Fibroblast of skin of right biceps (primary cell): ENCODE results near the gene TNFRSF13B.
"Not testable (repeated sequence)": the region's sequence is repeated elsewhere in the genome, so short reads cannot be mapped to it uniquely, and the experiment has no call there.

Experiments
- DNase-seq: peaks from one replicate; pipeline ENCODE4 v3.0.0-alpha.2; 2013

TNFRSF13B gene

DNA sequence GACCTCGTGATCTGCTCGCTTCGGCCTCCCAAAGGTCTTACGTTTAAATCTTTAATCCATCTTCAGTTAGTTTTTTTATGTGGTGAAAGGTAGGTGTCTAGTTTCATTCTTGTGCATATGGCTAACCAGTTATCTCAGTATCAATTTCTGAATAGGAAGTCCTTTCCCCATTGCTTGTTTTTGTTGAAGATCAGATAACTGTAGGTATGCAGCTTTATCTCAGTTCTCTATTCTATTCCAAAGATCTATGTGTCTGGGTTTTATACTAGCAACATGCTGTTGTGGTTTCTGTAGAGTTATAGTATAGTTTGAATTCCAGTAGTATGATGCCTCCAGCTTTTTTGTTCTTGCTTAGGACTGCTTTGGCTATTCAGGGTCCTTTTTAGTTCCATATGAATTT lies 65.2 kb downstream of the TNFRSF13B start:
- peak; percentile 76 for DNase-seq

DNA sequence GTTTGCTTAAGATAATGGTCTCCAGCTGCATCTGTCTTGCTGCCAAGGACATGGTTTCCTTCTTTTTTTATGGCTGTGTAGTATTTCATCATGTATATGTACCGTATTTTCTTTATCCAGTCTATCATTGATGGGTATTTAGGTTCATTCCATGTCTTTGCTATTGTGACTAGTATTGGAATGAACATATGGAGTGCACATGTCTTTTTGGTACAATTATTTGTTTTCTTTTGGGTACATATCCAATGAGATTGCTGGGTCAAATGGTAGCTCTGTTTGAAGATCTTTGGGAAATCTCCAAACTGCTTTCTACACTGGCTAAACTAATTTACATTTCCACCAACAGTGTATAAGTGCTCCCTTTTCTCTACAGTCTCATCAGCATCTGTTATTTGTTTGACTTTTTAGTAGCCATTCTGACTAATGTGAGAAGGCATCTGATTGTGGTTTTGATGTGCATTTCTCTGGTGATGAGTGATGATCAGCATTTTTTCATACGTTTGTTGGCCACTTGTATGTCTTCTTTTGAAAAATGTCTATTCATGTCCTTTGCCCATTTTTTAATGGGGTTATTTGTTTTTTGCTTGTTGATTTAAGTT lies 66.2 kb downstream of the TNFRSF13B start:
- DNase-seq: peak; percentile 97

DNA sequence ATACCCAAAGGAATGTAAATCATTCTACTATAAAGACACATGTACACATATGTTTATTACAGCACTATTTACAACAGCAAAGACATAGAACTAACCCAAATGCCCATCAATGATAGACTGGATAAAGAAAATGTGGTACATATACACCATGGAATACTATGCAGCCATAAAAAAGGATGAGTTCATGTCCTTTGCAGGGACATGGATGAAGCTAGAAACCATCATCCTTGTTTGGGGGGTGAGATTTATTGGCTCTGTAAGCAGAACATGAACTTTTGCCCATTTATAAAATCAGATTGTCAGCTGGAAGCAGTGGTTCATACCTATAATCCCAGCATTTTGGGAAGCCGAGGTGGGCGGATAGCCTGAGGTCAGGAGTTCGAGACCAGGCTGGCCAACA lies 68.8 kb downstream of the TNFRSF13B start:
- not testable (repeated sequence) for DNase-seq

- no peak for DNase-seq
These were observed 71.5 kb downstream of the TNFRSF13B start for GRCh38 chr17:16900288-16900882.

DNA sequence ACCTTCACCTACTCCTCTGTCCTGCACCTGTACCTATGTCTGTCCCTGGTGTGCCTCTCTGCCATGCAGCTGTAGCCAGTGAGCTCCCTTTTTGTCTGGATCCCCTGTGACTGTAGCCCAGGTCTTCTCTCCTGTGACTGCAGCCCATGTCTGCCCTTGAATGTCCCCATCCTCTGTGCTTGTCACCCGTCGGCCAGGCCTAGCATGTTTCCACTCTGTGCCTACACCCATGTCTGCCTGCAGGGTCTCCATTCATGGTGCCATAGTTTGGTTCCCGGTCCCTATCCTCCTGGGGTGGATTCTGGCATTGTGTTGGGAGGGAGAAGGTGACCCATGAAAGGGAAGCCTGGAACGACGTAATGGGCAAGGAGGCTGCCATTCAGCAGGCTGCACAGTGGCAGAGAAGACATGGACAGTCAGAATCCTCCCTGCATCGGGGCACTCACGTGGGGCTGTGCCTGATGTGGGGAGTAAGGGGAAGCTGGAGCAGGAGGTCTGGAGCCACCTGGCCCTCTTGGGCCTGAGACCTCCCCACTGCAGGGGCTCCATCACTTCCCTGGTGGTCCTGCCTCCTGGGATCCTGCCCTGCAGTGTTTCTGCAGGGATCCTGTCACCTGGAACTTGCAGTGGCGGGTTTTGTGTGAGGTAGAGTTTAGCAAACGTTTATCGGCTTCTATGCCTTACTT lies 74.6 kb downstream of the TNFRSF13B start:
- not testable (repeated sequence) for DNase-seq

DNA sequence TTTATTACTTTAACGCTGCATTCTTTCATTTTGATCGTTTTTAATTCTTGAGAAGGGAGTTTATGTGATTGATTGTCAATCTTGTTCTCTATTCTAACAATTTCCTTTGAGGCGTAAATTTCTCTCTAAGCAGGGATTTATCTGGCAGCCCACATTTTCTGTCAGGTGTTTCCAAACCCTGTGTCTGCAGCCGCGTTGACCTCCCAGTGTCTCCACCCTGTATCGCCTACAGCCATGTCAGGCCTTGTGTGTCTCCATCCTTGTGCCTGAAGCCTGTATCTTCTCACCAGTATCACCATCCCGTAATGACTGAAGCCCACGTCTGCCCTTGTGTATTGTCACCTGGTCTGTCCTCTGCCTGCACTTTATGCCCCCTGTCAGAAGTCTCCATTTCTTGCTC lies 75.7 kb downstream of the TNFRSF13B start:
- not testable (repeated sequence) for DNase-seq

DNA sequence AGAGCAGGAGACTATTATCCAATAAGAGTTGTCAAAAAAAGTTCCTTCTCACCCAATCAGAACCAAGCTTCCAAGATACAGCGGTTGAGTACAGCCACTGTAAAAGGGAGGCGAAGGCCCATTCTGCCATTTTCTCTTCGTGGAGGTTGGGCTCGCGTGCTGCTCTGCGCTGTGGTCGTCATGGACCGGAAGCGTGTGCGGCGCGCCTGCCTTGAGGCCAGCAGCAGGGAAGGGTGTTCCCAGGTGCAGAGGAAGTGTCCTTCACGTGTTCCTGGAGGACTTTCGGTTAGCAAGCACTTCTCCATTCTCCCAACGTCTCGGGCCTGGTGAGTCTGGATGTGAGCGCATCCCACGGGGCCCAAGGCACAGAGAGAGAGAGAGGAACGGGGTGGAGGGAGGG lies 78.4 kb downstream of the TNFRSF13B start:
- not testable (repeated sequence) for DNase-seq

- DNase-seq: not testable (repeated sequence)
These were observed 79.0 kb downstream of the TNFRSF13B start for GRCh38 chr17:16892876-16893454.

DNA sequence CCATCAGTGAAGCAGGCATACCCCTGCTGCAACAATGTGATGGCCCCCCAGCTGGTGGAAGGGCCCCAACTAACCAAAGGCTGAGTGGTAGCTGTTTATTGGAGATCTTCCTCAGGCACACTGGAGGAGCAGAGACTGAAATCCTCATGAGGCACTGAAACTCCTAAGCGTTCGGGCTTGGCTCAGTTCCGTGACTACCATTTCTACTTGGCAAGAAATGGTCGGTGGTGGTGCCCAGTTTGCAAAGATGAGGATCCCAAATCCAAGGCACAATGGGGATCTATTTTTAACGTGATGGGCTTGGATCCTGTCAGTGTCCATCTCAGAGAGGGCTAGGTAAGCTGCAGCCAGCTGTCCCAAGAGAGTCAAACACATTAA lies 82.8 kb downstream of the TNFRSF13B start:
- DNase-seq: no peak
